Measurements from ENCODE around the gene NSRP1. TPM values are rescaled to one million over a fixed set of nuclear protein-coding genes. Genes with fewer than 3 reads are reported as not detected.

NSRP1 gene
- total and polyA plus RNA-seq, 4 donors = 7.0 to 25.7 (median 9.9) TPM

DNA sequence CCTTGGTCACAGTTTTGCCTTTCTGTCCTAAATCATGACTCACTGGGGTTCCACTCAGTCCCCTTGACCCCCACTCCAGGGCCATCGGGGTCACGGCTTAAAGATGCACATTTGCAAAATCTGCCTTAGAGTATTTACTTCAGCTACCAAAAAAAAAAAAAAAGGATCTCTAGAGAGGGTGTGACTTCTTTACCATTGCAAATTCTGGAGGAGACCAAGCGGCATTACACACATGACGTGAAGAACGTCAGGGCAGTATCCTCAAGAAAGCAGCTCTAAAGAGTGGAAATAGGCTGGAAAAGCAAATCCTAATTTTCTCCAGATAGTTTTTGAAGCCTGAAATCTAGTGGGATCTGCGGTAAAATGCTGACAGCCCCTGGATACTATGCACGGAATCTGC lies 93.3 kb downstream of the NSRP1 start:
- DNase-seq (ENCODE audit: low spot score) = no peak
- H3K9ac ChIP-seq (ENCODE audit: low read depth in 1 of 2, low read length in 2 of 2) = no peak overlapping the region
- TF ChIP-seq, protein P1, sequence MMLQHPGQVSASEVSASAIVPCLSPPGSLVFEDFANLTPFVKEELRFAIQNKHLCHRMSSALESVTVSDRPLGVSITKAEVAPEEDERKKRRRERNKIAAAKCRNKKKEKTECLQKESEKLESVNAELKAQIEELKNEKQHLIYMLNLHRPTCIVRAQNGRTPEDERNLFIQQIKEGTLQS (IDR thresholded peaks at IDR 0.05) = no peak
- TF ChIP-seq EGR1 (IDR thresholded peaks at IDR 0.05; ENCODE audit: low read depth in 2 of 2) (no peak), YY1 (IDR thresholded peaks at IDR 0.05) (no peak), GABPA (IDR thresholded peaks at IDR 0.05 in 1 of 2, conservative IDR thresholded peaks at IDR 0.05 in 1 of 2) (no peak), RAD21 (IDR thresholded peaks at IDR 0.05) (no peak), SP1 (IDR thresholded peaks at IDR 0.05) (no peak), HNF4A (conservative IDR thresholded peaks at IDR 0.05) (no peak), RXRA (IDR thresholded peaks at IDR 0.05) (no peak), JUND (IDR thresholded peaks at IDR 0.05) (no peak), FOXA2 (IDR thresholded peaks at IDR 0.05) (no peak), TAF1 (conservative IDR thresholded peaks at IDR 0.05) (no peak)
- TF ChIP-seq, protein P2, sequence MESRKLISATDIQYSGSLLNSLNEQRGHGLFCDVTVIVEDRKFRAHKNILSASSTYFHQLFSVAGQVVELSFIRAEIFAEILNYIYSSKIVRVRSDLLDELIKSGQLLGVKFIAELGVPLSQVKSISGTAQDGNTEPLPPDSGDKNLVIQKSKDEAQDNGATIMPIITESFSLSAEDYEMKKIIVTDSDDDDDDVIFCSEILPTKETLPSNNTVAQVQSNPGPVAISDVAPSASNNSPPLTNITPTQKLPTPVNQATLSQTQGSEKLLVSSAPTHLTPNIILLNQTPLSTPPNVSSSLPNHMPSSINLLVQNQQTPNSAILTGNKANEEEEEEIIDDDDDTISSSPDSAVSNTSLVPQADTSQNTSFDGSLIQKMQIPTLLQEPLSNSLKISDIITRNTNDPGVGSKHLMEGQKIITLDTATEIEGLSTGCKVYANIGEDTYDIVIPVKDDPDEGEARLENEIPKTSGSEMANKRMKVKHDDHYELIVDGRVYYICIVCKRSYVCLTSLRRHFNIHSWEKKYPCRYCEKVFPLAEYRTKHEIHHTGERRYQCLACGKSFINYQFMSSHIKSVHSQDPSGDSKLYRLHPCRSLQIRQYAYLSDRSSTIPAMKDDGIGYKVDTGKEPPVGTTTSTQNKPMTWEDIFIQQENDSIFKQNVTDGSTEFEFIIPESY (IDR thresholded peaks at IDR 0.05) = no peak
- TF ChIP-seq, protein P3, sequence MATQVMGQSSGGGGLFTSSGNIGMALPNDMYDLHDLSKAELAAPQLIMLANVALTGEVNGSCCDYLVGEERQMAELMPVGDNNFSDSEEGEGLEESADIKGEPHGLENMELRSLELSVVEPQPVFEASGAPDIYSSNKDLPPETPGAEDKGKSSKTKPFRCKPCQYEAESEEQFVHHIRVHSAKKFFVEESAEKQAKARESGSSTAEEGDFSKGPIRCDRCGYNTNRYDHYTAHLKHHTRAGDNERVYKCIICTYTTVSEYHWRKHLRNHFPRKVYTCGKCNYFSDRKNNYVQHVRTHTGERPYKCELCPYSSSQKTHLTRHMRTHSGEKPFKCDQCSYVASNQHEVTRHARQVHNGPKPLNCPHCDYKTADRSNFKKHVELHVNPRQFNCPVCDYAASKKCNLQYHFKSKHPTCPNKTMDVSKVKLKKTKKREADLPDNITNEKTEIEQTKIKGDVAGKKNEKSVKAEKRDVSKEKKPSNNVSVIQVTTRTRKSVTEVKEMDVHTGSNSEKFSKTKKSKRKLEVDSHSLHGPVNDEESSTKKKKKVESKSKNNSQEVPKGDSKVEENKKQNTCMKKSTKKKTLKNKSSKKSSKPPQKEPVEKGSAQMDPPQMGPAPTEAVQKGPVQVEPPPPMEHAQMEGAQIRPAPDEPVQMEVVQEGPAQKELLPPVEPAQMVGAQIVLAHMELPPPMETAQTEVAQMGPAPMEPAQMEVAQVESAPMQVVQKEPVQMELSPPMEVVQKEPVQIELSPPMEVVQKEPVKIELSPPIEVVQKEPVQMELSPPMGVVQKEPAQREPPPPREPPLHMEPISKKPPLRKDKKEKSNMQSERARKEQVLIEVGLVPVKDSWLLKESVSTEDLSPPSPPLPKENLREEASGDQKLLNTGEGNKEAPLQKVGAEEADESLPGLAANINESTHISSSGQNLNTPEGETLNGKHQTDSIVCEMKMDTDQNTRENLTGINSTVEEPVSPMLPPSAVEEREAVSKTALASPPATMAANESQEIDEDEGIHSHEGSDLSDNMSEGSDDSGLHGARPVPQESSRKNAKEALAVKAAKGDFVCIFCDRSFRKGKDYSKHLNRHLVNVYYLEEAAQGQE (IDR thresholded peaks at IDR 0.05) = no peak
- TF ChIP-seq, protein P4, sequence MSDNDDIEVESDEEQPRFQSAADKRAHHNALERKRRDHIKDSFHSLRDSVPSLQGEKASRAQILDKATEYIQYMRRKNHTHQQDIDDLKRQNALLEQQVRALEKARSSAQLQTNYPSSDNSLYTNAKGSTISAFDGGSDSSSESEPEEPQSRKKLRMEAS (IDR thresholded peaks at IDR 0.05) = no peak
- no peaks in the 10 kb centered on the region for H3K9me3 ChIP-seq (ENCODE audit: control insufficient read depth in 4 of 4, low read length in 3 of 4)
- no peak overlapping the region for H3K4me3 ChIP-seq (ENCODE audit: low read depth in 1 of 3, low read length in 3 of 3)
- H3K27ac ChIP-seq (ENCODE audit: low read depth in 1 of 2, low read length in 2 of 2) = no peak overlapping the region
- no peaks in the 10 kb centered on the region for H3K4me1 ChIP-seq (ENCODE audit: control insufficient read depth in 4 of 4, insufficient read depth in 4 of 4, low read length in 3 of 4)
- WGBS = 93% methylated on average over 7 of the region's 7 CpGs
- H3K36me3 ChIP-seq (ENCODE audit: control insufficient read depth in 4 of 4, insufficient read depth in 3 of 4, low read depth in 1 of 4, low read length in 3 of 4) = no peaks in the 10 kb centered on the region
- H3K27me3 ChIP-seq (ENCODE audit: control insufficient read depth in 4 of 4, insufficient read depth in 4 of 4, low read length in 3 of 4) = no peaks in the 10 kb centered on the region

DNA sequence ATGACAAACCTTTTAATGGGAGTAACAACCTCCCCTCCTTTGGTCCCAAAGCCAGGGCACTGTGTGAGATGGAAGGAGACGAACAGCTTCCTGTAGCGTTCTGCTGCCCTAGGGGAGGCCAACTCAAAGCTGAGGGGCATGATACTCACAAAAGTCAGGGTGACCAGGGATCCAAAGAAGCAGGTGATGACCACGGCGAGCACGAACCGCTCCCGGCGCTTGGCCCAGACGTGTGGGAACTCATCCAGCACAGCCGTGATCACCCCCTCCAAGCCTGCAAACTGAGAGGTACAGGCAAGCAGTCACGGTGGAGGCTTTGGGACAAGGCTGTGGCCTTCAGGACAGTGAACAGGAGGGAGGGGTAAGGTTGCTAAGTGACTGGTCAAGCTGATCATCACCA lies 93.8 kb downstream of the NSRP1 start:
- Histone ChIP-seq H3K27me3 (ENCODE audit: control insufficient read depth in 4 of 4, insufficient read depth in 4 of 4, low read length in 3 of 4) (no peaks in the 10 kb centered on the region), H3K27ac (ENCODE audit: low read depth in 1 of 2, low read length in 2 of 2) (no peak overlapping the region), H3K4me3 (ENCODE audit: low read depth in 1 of 3, low read length in 3 of 3) (no peak overlapping the region), H3K9ac (ENCODE audit: low read depth in 1 of 2, low read length in 2 of 2) (no peak overlapping the region), H3K4me1 (ENCODE audit: control insufficient read depth in 4 of 4, insufficient read depth in 4 of 4, low read length in 3 of 4) (no peaks in the 10 kb centered on the region), H3K9me3 (ENCODE audit: control insufficient read depth in 4 of 4, low read length in 3 of 4) (no peaks in the 10 kb centered on the region), H3K36me3 (ENCODE audit: control insufficient read depth in 4 of 4, insufficient read depth in 3 of 4, low read depth in 1 of 4, low read length in 3 of 4) (no peaks in the 10 kb centered on the region)
- no peak for DNase-seq (ENCODE audit: low spot score)
- TF ChIP-seq RAD21 (IDR thresholded peaks at IDR 0.05) = no peak
- TF ChIP-seq JUND (IDR thresholded peaks at IDR 0.05) = no peak
- no peak for TF ChIP-seq GABPA (IDR thresholded peaks at IDR 0.05 in 1 of 2, conservative IDR thresholded peaks at IDR 0.05 in 1 of 2)
- TF ChIP-seq, protein P2 (IDR thresholded peaks at IDR 0.05) = no peak
- TF ChIP-seq, protein P5, sequence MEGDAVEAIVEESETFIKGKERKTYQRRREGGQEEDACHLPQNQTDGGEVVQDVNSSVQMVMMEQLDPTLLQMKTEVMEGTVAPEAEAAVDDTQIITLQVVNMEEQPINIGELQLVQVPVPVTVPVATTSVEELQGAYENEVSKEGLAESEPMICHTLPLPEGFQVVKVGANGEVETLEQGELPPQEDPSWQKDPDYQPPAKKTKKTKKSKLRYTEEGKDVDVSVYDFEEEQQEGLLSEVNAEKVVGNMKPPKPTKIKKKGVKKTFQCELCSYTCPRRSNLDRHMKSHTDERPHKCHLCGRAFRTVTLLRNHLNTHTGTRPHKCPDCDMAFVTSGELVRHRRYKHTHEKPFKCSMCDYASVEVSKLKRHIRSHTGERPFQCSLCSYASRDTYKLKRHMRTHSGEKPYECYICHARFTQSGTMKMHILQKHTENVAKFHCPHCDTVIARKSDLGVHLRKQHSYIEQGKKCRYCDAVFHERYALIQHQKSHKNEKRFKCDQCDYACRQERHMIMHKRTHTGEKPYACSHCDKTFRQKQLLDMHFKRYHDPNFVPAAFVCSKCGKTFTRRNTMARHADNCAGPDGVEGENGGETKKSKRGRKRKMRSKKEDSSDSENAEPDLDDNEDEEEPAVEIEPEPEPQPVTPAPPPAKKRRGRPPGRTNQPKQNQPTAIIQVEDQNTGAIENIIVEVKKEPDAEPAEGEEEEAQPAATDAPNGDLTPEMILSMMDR (IDR thresholded peaks at IDR 0.05; ENCODE audit: low read depth, low read length, missing input control) = no peak
- TF ChIP-seq HNF4A (conservative IDR thresholded peaks at IDR 0.05) = no peak
- TF ChIP-seq EGR1 (IDR thresholded peaks at IDR 0.05; ENCODE audit: low read depth in 2 of 2) = no peak
- no peak for TF ChIP-seq FOXA2 (IDR thresholded peaks at IDR 0.05)
- TF ChIP-seq FOXA1 (IDR thresholded peaks at IDR 0.05) = no peak
- TF ChIP-seq NR2F2 (IDR thresholded peaks at IDR 0.05) = no peak
- 94% methylated on average over 11 of the region's 11 CpGs for WGBS
